ENCODE results near the gene LIMK1. TPM values are rescaled to one million over a fixed set of nuclear protein-coding genes. Genes with fewer than 3 reads are reported as not detected.

The LIMK1 gene
- total and polyA plus RNA-seq, 2 experiments from 2014 or later: 16.2 to 24.6 TPM

DNA sequence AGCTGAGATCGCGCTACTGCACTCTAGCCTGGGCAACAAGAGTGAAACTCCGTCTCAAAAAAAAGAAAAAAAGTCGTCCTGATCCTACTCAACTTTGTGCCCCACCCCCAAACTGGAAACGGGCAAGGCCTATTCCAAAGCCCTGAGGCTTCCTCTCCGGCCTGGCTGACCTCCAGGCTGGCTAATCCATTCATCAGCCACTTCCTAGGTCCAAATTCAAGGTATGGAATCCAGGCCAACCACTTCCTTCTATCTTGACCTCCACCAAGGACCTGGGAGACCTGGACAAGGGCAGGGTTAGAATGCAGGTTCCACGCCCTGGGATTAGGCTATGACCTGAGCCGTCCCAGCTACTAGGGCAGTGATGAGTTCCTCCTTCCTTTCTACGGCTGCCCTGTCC, 70.1 kb downstream of the LIMK1 start:
- Histone ChIP-seq H2AFZ (no peak overlapping the region), H3K9me2 (replicated peaks; ENCODE audit: insufficient read depth) (no peaks in the 10 kb centered on the region)
- no peak for TF ChIP-seq EZH2 (IDR thresholded peaks at IDR 0.05; ENCODE audit: borderline replicate concordance)
- TF ChIP-seq EZH2phosphoT487 (IDR thresholded peaks at IDR 0.05; ENCODE audit: low read depth, severe bottlenecking, unreplicated experiment): no peak
- TF ChIP-seq, protein P1, sequence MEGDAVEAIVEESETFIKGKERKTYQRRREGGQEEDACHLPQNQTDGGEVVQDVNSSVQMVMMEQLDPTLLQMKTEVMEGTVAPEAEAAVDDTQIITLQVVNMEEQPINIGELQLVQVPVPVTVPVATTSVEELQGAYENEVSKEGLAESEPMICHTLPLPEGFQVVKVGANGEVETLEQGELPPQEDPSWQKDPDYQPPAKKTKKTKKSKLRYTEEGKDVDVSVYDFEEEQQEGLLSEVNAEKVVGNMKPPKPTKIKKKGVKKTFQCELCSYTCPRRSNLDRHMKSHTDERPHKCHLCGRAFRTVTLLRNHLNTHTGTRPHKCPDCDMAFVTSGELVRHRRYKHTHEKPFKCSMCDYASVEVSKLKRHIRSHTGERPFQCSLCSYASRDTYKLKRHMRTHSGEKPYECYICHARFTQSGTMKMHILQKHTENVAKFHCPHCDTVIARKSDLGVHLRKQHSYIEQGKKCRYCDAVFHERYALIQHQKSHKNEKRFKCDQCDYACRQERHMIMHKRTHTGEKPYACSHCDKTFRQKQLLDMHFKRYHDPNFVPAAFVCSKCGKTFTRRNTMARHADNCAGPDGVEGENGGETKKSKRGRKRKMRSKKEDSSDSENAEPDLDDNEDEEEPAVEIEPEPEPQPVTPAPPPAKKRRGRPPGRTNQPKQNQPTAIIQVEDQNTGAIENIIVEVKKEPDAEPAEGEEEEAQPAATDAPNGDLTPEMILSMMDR (IDR thresholded peaks at IDR 0.05; ENCODE audit: poor library complexity): no peak

DNA sequence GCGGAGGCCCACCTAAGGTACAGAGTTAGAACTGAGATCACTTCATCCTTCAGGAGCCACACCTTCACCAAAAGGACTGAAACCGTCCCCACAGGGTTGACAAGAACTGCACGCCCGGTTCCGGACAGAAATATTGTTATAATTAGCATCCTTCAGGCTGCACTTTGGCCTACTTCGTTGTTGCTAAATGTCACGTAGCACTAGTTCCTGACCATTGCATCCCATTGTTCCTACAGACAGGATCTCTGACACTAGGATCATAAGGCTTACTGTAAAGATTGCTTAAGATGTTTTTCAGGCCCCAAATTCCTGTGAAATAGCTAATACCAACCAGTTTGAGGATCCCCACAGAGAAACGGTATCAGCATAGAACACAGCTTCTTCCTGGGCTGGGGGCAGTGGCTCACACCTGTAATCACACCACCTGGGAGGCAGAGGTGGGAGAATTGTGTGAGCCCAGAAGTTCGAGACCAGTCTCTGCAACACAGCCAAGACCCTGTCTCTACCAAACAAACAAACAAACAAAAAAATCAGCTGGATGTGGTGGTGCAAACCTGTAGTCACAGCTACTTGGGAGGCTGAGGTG, 72.3 kb downstream of the LIMK1 start:
- Histone ChIP-seq H3K27me3 (no peaks in the 10 kb centered on the region), H4K20me1 (ENCODE audit: insufficient read depth, poor library complexity, severe bottlenecking) (no peaks in the 10 kb centered on the region), H3K4me2 (no peak overlapping the region), H3K4me3 (no peak overlapping the region), H3K9me2 (replicated peaks; ENCODE audit: insufficient read depth) (no peaks in the 10 kb centered on the region), H3K36me3 (replicated peaks; ENCODE audit: insufficient read depth, low read depth) (no peaks in the 10 kb centered on the region), H3K27ac (no peak overlapping the region), H3K79me2 (no peaks in the 10 kb centered on the region), H3K9me3 (ENCODE audit: low read depth) (no peaks in the 10 kb centered on the region), H3K4me1 (ENCODE audit: insufficient read depth) (no peaks in the 10 kb centered on the region), H2AFZ (no peak overlapping the region)
- 80% methylated on average over 9 of the region's 9 CpGs for WGBS (ENCODE audit: low lambda C conversion rate, missing lambda C conversion rate)
- no peak for DNase-seq (ENCODE audit: low spot score)
- TF ChIP-seq EZH2phosphoT487 (IDR thresholded peaks at IDR 0.05; ENCODE audit: low read depth, severe bottlenecking, unreplicated experiment) (no peak), EZH2 (IDR thresholded peaks at IDR 0.05; ENCODE audit: borderline replicate concordance) (no peak)
- TF ChIP-seq, protein P1 (IDR thresholded peaks at IDR 0.05; ENCODE audit: poor library complexity): no peak

More for the DNA sequence above, 70.1 kb downstream of the LIMK1 start:
- no peaks in the 10 kb centered on the region for H4K20me1 ChIP-seq (ENCODE audit: insufficient read depth, poor library complexity, severe bottlenecking)
- no peak overlapping the region for H3K4me2 ChIP-seq
- H3K27ac ChIP-seq: no peak overlapping the region
- no peak overlapping the region for H3K4me3 ChIP-seq
- no peaks in the 10 kb centered on the region for H3K79me2 ChIP-seq
- no peak for DNase-seq (ENCODE audit: low spot score)
- 85% methylated on average over 9 of the region's 9 CpGs for WGBS (ENCODE audit: low lambda C conversion rate, missing lambda C conversion rate)
- H3K9me3 ChIP-seq (ENCODE audit: low read depth): no peaks in the 10 kb centered on the region
- H3K36me3 ChIP-seq (replicated peaks; ENCODE audit: insufficient read depth, low read depth): no peaks in the 10 kb centered on the region
- H3K4me1 ChIP-seq (ENCODE audit: insufficient read depth): no peaks in the 10 kb centered on the region
- H3K27me3 ChIP-seq: no peaks in the 10 kb centered on the region

DNA sequence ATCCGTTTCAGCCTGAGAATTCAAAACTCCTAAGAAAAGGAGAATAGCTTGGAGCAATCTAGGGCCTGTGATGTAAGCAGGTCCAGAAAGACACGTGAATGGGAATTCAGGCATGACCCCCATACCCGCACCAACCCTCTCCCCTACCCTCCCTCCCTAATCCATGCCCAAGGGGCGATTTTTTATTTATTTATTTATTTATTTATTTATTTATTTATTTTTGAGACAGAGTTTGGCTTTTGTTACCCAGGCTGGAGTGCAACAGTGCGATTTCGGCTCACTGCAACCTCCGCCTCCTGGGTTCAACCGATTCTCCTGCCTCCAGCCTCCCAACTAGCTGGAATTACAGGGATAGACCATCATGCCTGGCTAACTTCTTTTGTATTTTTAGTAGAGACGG, 74.0 kb downstream of the LIMK1 start:
- TF ChIP-seq EZH2phosphoT487 (IDR thresholded peaks at IDR 0.05; ENCODE audit: low read depth, severe bottlenecking, unreplicated experiment) (no peak), EZH2 (IDR thresholded peaks at IDR 0.05; ENCODE audit: borderline replicate concordance) (no peak)
- TF ChIP-seq, protein P1 (IDR thresholded peaks at IDR 0.05; ENCODE audit: poor library complexity): no peak
- no peaks in the 10 kb centered on the region for H4K20me1 ChIP-seq (ENCODE audit: insufficient read depth, poor library complexity, severe bottlenecking)
- no peak overlapping the region for H3K4me3 ChIP-seq
- no peaks in the 10 kb centered on the region for H3K4me1 ChIP-seq (ENCODE audit: insufficient read depth)
- 96% methylated on average over 9 of the region's 9 CpGs for WGBS (ENCODE audit: low lambda C conversion rate, missing lambda C conversion rate)
- no peaks in the 10 kb centered on the region for H3K79me2 ChIP-seq
- no peaks in the 10 kb centered on the region for H3K36me3 ChIP-seq (replicated peaks; ENCODE audit: insufficient read depth, low read depth)
- H2AFZ ChIP-seq: no peak overlapping the region
- no peak overlapping the region for H3K4me2 ChIP-seq
- H3K27ac ChIP-seq: no peak overlapping the region
- H3K9me2 ChIP-seq (replicated peaks; ENCODE audit: insufficient read depth): no peaks in the 10 kb centered on the region
- no peaks in the 10 kb centered on the region for H3K27me3 ChIP-seq
- no peak for DNase-seq (ENCODE audit: low spot score)
- H3K9me3 ChIP-seq (ENCODE audit: low read depth): no peaks in the 10 kb centered on the region
